Activated CD4-positive, alpha-beta T cell treated with anti-CD3 and anti-CD28 coated beads, Interleukin-2, amount 50 U/mL, for 24 hours (primary cell): Measurements from ENCODE around the gene CAMKMT.

Experiments
- DNase-seq, 2 donors: peaks; one replicate each; pipeline ENCODE4 v3.0.0-alpha.2; 2020; ENCODE audit warnings: low read depth in 1 of 2, low spot score in 1 of 2

Gene CAMKMT

GRCh38 chr2:44730593-44730992 is 368.8 kb downstream of the CAMKMT start:
- DNase-seq, result no peak

- no peak for DNase-seq
Observed at GRCh38 chr2:44731505-44731904, 369.8 kb downstream of the CAMKMT start.

- no peak for DNase-seq
Observed at GRCh38 chr2:44736270-44736942, 374.7 kb downstream of the CAMKMT start.

- DNase-seq, result no peak
Observed at GRCh38 chr2:44740678-44741077, 378.9 kb downstream of the CAMKMT start.

- DNase-seq, result no peak
Observed at GRCh38 chr2:44741507-44741906, 379.8 kb downstream of the CAMKMT start.

- no peak for DNase-seq
Observed at GRCh38 chr2:44742057-44742456, 380.3 kb downstream of the CAMKMT start.

GRCh38 chr2:44743473-44743872 is 381.7 kb downstream of the CAMKMT start:
- DNase-seq, result no peak

GRCh38 chr2:44744961-44745892 is 383.5 kb downstream of the CAMKMT start:
- no peak for DNase-seq

- no peak for DNase-seq
Observed at GRCh38 chr2:44745922-44746766, 384.4 kb downstream of the CAMKMT start.

GRCh38 chr2:44746856-44747615 is 385.3 kb downstream of the CAMKMT start:
- no peak for DNase-seq

GRCh38 chr2:44747794-44748193 is 386.0 kb downstream of the CAMKMT start:
- no peak for DNase-seq

GRCh38 chr2:44751754-44752479 is 390.2 kb downstream of the CAMKMT start:
- no peak for DNase-seq

- DNase-seq, result no peak
Observed at GRCh38 chr2:44752761-44753160, 391.0 kb downstream of the CAMKMT start.

GRCh38 chr2:44753552-44754285 is 392.0 kb downstream of the CAMKMT start:
- no peak for DNase-seq

- DNase-seq, result no peak
Observed at GRCh38 chr2:44758591-44758990, 396.8 kb downstream of the CAMKMT start.

GRCh38 chr2:44759823-44760222 is 398.1 kb downstream of the CAMKMT start:
- DNase-seq, result no peak

GRCh38 chr2:44763275-44763782 is 401.6 kb downstream of the CAMKMT start:
- no peak for DNase-seq

GRCh38 chr2:44766220-44766619 is 404.5 kb downstream of the CAMKMT start:
- no peak for DNase-seq

- DNase-seq, result no peak
Observed at GRCh38 chr2:44766777-44767176, 405.0 kb downstream of the CAMKMT start.
